ES-I3 (cell line): ENCODE results near the gene CTDP1.
"Not testable (repeated sequence)": the region's sequence is repeated elsewhere in the genome, so short reads cannot be mapped to it uniquely, and the experiment has no call there.

Experiments
- H3K36me3 ChIP-seq: 2 replicates; pipeline ENCODE4 v1.6.1; 2013; ENCODE audit warnings: mild to moderate bottlenecking, low read length, control low read depth, moderate library complexity; ENCODE audit not compliant: insufficient read depth
- H3K4me1 ChIP-seq: 2 replicates; pipeline ENCODE4 v1.6.1; 2013; ENCODE audit warnings: mild to moderate bottlenecking, control low read depth, low read length; ENCODE audit not compliant: insufficient read depth
- H3K9ac ChIP-seq: 2 replicates; pipeline ENCODE4 v1.6.1; 2013; ENCODE audit warnings: low read depth, mild to moderate bottlenecking, low read length, moderate library complexity
- H3K9me3 ChIP-seq: 2 replicates; pipeline ENCODE4 v1.6.1; 2013; ENCODE audit warnings: mild to moderate bottlenecking, low read length, moderate library complexity; ENCODE audit not compliant: control insufficient read depth, insufficient read depth

CTDP1 gene

GRCh38 chr18:79738581-79739439, 59.2 kb downstream of the CTDP1 start:
- Histone ChIP-seq H3K9ac (no peak overlapping the region), H3K9me3 (no peaks in the 10 kb centered on the region), H3K4me1 (no peaks in the 10 kb centered on the region), H3K36me3 (peaks cover 9% of the 10 kb centered on the region; the same call in 1 of the 2 replicates)

DNA sequence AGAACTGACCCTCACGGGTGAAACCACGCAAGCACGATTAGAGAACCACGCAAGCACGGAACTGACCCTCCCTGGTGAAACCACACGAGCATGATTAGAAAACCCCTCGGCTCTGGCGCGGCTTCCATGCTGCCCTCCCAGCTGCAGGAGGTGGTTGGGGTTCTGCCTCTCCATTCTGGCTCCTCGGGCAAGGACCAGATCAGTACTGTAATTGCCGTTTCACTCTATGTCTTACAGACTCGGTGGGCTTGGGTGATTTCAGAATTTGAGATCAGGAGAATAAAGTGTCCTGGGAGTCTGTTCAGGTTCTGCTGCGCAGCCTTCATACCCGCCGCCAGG, 59.8 kb downstream of the CTDP1 start:
- H3K36me3 ChIP-seq = peaks cover 6% of the 10 kb centered on the region; the same call in 1 of the 2 replicates
- no peaks in the 10 kb centered on the region for H3K4me1 ChIP-seq
- H3K9me3 ChIP-seq = no peaks in the 10 kb centered on the region
- no peak overlapping the region for H3K9ac ChIP-seq

- not testable (repeated sequence) for H3K36me3 ChIP-seq, H3K9ac ChIP-seq, H3K4me1 ChIP-seq, H3K9me3 ChIP-seq
These were observed 60.4 kb downstream of the CTDP1 start for GRCh38 chr18:79740047-79740446.

GRCh38 chr18:79740521-79741361, 61.1 kb downstream of the CTDP1 start:
- no peaks in the 10 kb centered on the region for H3K4me1 ChIP-seq
- no peak overlapping the region for H3K9ac ChIP-seq
- peaks cover 3% of the 10 kb centered on the region; the same call in 1 of the 2 replicates for H3K36me3 ChIP-seq
- no peaks in the 10 kb centered on the region for H3K9me3 ChIP-seq

- H3K9me3 ChIP-seq = no peaks in the 10 kb centered on the region
- no peaks in the 10 kb centered on the region for H3K4me1 ChIP-seq
- peaks cover 3% of the 10 kb centered on the region; the same call in 1 of the 2 replicates for H3K36me3 ChIP-seq
These were observed 61.7 kb downstream of the CTDP1 start for GRCh38 chr18:79741362-79741700.

DNA sequence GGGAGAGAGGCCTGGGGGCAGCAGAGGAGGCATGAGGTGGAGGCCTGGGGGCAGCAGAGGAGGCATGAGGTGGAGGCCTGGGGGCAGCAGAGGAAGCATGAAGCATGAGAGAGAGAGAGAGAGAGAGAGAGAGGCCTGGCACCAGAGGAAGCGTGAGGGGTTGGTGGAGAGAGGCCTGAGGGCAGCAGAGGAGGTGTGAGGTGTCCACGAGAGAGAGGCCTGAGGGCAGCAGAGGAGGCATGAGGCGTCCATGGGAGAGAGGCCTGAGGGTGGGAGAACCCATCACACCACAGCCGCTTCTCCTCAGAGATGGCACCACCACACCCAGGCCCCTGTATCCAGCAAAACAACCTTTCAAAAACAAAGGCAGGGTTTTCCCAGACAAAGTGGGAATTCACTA, 62.5 kb downstream of the CTDP1 start:
- H3K9ac ChIP-seq = no peak overlapping the region
- no peaks in the 10 kb centered on the region for H3K9me3 ChIP-seq
- H3K4me1 ChIP-seq = no peaks in the 10 kb centered on the region
- H3K36me3 ChIP-seq = peaks cover 3% of the 10 kb centered on the region; the same call in 1 of the 2 replicates

More at GRCh38 chr18:79741362-79741700, 61.7 kb downstream of the CTDP1 start:
- H3K9ac ChIP-seq = no peak overlapping the region

DNA sequence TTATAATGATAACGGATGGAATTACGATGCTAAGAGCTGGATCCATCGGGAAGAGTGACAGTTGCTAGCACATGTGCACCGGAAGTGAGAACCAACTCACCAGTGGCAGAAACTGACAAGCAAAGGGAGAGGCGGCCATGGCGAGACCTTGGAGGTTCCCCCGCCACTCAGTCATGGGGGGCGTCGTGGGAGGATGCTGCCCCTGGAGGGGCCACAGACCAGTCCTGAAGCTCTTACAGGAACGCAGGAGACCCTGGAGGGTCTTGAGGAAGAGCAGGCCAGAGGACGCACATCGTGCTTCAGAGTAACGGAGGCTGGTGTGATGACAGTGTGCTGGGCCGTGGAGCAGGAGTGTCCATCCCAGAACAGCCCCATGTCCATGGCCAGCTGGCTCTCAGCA, 65.0 kb downstream of the CTDP1 start:
- Histone ChIP-seq H3K36me3 (peaks cover 3% of the 10 kb centered on the region; the same call in 1 of the 2 replicates), H3K9me3 (no peaks in the 10 kb centered on the region), H3K9ac (no peak overlapping the region), H3K4me1 (no peaks in the 10 kb centered on the region)

- Histone ChIP-seq H3K4me1 (no peaks in the 10 kb centered on the region), H3K9ac (no peak overlapping the region), H3K9me3 (no peaks in the 10 kb centered on the region), H3K36me3 (peaks cover 3% of the 10 kb centered on the region; the same call in 1 of the 2 replicates)
These were observed 67.1 kb downstream of the CTDP1 start for GRCh38 chr18:79746730-79747129.

DNA sequence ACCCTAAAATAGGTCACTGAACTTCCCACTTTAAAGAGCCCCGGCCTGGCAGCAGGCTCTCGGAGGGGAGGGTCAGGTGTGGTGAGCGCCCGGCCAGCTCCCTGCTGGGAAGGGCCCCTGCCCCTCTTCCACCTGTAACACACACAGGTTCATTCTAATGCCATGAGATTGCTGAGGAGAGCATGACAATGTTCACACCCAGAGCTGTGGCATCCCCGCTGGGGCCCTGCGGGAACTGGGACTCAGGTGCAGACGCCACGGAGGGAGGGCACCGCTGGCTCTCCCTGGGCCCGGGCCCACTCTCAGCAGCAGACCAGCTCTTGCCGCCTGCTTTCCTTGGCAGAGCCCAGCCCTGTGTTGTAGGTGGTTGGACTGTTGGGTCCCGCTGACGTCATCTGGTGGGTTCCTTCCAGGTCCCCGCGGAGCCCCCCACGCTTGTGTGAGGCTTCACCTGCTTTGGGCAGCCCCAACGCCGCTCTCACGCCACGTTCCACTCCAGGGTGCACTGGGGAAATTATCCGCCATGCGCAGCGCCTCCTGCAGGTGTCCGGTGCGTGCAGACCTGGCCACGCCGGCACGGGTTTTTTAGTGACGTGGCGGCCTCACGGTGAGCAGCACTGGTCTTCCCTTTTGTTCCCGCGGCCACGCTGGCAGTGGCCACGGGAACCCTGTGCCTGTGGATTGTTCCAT, 67.7 kb downstream of the CTDP1 start:
- H3K36me3 ChIP-seq = peaks cover 2% of the 10 kb centered on the region; the same call in 1 of the 2 replicates
- no peaks in the 10 kb centered on the region for H3K4me1 ChIP-seq
- no peaks in the 10 kb centered on the region for H3K9me3 ChIP-seq
- H3K9ac ChIP-seq = no peak overlapping the region

DNA sequence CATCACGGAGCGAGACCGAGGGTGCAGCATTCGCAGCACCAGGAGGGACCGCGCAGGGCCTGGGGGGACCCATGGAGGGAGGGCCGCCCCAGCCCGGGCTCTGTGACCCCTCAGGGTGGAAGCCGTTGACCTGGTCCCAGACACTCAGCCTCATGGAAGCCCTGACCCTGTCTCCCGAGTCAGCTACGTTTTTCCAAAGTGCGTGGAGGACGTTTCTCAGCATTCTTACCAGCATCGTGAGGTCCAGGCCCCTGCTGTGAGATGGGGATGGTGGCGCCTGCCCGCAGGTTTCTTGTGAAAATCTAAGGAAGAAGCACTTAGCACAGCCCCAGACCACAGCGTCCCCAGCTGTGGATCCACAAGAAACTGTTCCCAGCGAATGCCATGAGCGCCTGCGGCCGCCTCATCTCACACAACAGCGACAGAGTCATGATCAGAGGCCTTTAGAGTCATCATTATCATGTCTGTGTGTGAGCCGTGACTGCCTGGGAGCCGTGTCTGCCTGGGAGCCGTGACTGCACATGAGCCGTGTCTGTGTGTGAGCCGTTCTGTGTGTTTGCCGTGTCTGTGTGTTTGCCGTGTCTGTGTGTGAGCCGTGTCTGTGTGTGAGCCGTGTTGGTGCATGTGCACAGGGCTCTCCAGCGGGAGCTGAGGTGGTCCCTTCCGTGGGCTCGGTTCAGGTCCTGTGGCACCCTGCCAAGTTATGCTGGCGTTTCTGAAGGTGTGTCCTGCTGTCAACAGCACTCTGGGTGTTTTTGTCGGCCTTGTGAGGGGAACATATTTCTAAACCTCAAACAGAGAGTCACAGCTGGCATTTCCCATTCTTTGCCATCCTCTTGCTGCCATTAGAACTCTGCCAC, 68.9 kb downstream of the CTDP1 start:
- no peaks in the 10 kb centered on the region for H3K9me3 ChIP-seq
- H3K36me3 ChIP-seq = no peaks in the 10 kb centered on the region
- no peak overlapping the region for H3K9ac ChIP-seq
- H3K4me1 ChIP-seq = no peaks in the 10 kb centered on the region

DNA sequence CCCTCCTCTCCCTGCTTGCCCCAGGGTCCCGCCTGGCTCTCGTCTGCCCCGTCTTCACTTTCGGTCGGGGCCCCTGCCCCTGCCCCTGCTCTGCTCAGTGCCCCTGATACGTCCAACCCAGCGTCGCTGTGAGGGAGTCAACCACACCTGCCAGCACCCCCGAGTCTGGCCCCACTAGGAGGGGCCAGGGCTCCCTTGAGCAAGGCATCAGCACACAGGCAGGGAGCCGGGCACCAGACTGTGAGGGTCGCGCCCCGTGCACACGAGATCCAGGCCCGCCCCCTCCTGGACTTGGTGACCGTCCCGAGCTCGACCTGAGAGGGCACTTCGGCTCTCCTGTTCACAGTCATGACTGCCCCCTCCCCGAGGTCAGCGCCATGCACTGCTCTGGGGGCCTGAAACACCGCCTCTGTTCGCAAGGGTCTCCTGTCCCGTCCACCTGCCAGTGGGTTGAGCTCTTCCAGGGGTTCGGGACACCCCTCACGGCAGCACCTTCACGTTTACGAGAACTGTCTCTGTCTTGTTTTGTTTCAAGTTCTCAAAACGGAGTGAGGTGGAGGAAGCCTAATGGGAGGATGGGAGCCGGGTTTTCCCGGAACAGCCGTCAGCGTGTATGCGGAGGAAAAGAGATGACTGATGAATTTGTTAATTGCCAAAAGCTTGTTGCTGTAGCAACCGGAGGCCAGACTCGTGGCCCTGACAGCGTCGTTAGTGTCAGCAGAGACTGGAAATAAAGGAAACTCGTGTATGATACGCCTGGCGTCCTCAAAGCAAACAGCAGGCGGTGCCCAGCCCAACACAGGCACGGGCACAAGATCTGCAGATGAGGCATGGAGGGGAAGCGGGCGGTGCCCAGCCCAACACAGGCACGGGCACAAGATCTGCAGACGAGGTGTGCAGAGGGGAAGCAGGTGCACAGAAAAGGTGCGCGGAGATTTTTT, 69.9 kb downstream of the CTDP1 start:
- Histone ChIP-seq H3K9ac (no peak overlapping the region), H3K4me1 (no peaks in the 10 kb centered on the region), H3K9me3 (no peaks in the 10 kb centered on the region), H3K36me3 (no peaks in the 10 kb centered on the region)

GRCh38 chr18:79750980-79751571, 71.5 kb downstream of the CTDP1 start:
- Histone ChIP-seq H3K36me3 (no peaks in the 10 kb centered on the region), H3K4me1 (no peaks in the 10 kb centered on the region), H3K9me3 (no peaks in the 10 kb centered on the region), H3K9ac (no peak overlapping the region)
